GM21717 (cell line): Measurements from ENCODE around the gene ICE2.

Experiments
- ATAC-seq: cut with Tn5 transposase; IDR thresholded peaks from one replicate; pipeline ENCODE4 v1.9.1; 2021; ENCODE audit warnings: mild to moderate bottlenecking, moderate library complexity; ENCODE audit not compliant: unreplicated experiment

The ICE2 gene

GRCh38 chr15:60457985-60458384, 21.0 kb downstream of the ICE2 start:
- no peak for ATAC-seq

DNA sequence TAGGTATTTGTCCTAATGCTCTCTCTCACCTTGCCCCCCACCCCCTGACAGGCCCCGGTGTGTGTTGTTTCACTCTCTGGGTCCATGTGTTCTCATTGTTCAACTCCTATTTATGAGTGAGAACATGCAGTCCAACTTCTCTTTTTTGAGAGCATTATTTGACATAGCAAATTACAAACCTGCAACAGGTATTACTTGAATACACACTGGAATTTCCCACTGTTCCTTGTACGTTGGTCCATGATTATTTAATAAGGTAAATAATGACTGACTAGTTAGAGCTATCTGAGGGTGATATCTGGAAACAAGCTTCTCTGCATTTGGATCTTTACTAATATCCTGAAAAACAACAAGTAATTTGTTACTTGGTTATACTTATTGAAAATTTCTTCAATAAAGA, 24.1 kb downstream of the ICE2 start:
- ATAC-seq: no peak

GRCh38 chr15:60448668-60449360, 30.1 kb downstream of the ICE2 start:
- no peak for ATAC-seq

DNA sequence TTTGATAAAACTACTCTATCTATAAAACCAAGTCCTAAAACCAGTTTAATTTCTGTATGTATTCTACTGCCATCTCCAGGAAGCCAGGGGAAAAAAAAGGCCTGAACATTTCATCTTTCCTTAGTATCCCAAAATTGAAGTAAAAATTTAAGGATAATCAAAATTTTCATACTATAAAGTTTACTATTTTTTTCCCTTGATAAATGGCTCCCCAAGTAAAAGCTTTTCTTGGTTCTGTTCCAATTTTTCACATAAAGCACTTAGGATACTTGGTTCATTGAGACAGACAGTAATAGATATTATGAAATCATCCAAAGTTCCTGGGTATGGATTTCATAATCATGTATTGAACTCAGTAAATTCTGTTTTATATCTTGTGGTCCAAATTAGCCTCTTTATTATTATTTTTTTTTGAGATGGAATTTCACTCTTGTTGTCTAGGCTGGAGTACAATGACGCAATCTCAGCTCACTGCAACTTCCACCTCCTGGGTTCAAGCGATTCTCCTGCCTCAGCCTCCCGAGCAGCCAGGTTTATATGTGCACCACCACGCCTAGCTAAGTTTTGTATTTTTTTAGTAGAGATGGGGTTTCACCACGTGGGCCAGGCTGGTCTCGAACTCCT, 34.5 kb downstream of the ICE2 start:
- no peak for ATAC-seq

DNA sequence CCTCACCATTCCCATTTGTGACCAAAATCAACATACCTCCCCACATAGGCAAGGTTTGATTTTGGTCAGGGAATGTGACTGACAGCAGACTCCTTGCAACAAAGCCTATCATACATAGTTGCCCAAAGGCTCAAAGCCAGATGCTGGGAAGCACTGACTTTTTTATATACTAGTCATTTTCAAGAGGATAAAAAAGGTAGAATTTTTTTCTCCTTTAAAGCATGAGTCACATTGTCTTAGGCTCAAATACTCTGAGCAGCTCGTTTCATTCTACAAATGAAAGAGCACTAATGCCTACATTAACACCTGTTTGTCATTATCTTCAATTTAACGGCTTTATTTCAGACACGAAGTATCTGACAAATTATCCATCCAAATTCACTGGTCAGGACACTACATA, 36.2 kb downstream of the ICE2 start:
- ATAC-seq: no peak

DNA sequence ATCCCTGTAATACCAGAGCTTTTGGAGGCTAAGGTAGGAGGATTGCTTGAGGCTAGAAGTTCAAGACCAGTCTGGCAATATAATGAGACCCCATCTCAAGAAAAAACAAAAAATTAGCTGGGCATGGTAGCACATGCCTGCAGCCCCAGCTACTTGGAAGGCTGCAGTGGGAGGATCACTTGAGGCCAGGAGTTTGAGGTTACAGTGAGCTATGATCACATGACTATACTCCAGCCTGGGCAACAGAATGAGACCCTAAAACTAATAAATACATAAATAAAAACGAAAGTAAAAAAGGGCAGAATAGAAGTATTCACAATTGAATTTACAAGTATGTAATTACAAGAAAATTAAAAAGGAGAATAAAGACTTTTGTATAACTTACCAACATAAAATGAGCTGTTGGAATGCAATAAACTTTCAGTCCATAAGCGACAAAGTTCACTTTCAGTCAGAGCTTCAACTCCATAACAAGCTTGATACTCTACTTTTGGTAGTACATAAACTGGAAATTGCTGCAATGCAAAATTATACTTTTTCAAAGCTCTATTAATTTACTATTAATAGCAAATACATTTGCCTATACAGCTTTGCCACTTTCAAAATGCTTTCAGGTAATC, 36.8 kb downstream of the ICE2 start:
- no peak for ATAC-seq

DNA sequence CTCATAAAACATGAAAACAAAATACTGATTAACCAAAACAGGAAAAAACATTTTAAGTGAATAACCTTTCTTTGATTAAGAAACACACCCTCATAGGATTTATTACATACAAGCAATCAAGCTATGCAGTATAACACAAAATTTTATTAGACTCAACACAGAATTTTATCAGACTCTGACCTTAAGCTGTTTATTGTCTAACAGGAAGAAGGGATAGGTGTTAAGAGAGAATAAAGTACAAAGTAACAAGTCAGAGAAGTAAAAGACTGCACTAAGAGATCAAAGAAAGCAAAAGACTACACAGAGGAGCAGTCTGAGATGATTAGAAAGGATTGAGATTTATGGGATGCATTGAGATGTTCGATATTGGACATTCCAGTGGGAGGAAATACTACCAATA, 37.6 kb downstream of the ICE2 start:
- ATAC-seq: no peak

- ATAC-seq: no peak
Measured at GRCh38 chr15:60438646-60439045, 40.3 kb downstream of the ICE2 start.

DNA sequence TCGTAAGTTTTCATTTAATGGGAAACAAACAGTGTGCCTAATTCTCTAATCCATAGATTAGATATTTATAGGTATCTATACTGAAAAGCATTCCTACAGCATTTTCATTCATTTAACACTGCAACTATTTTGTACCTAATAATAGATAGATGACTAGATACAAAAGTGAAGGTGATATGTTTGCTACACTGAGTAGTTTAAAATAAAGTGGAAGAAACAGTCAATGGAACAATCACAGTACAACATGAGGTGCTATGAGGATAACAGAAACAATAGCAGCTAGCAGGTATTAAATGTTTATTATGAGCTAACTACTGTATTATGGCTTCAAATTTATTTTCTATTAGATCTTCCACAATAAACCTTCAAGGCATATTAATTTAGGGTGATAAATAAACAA, 50.0 kb downstream of the ICE2 start:
- no peak for ATAC-seq

- ATAC-seq: no peak
Measured at GRCh38 chr15:60426870-60427508, 52.0 kb downstream of the ICE2 start.

- no peak for ATAC-seq
Measured at GRCh38 chr15:60425461-60425860, 53.5 kb downstream of the ICE2 start.

DNA sequence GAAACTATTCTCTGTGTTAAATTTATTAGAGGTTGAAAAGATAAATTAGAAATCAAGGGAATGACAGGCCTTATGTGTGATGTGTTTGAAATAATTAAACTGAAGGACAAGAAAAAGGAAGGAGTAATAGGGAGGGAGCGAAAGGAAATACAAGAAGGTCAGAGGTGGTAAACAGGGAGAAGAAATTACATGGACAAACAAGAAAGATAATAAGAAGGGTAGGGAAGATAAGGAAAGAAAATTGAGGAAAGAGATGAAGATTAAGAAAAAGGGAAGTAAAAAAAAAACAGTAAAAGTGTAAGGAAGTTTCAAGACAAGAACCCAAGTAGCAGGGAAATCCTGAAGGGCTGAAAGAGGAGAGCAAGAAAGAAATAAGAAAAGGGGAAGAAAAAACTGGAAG, 54.9 kb downstream of the ICE2 start:
- ATAC-seq: no peak

GRCh38 chr15:60423537-60423936, 55.4 kb downstream of the ICE2 start:
- ATAC-seq: no peak

DNA sequence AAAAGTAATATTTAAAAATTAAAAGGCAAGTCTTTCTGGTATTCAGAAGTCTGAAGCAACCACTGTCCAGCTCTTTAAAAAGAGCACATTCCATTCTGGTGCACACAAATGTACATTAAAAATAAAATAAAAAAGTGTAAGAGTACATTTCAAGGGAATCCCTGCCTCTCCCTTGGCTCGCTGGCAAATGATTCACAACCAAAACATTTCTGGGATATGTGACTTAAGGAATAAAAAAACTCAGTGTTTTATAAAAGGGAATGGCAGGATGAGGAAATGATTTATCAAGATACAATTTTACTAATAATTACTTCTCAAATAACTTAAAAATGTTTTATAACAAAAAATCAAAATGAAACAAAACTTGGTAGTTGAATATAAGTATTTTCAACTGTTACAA, 57.4 kb downstream of the ICE2 start:
- ATAC-seq: no peak

DNA sequence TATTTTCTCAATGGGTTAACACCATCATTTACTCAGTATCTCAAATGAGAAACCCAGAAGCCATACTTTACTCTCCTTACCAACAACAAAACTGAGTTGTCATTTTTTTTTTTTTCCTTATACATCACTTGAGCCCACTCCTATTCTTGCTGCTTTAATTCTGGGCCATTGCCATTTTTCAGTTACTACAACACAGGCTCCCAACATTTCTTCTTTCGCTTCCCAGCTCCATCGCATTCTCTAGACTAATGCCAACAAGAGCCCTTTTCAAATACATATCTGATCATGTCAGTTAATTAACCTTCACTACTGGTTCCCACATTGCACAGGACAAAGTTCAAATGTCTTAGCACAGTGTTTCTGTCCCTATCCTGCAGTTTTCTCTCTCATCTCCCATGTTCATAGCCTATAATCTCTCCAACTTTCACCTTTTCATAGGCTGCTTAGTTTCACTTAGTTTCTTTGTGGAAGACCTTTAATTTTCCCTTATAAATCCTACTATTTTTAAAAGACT, 58.7 kb downstream of the ICE2 start:
- no peak for ATAC-seq

DNA sequence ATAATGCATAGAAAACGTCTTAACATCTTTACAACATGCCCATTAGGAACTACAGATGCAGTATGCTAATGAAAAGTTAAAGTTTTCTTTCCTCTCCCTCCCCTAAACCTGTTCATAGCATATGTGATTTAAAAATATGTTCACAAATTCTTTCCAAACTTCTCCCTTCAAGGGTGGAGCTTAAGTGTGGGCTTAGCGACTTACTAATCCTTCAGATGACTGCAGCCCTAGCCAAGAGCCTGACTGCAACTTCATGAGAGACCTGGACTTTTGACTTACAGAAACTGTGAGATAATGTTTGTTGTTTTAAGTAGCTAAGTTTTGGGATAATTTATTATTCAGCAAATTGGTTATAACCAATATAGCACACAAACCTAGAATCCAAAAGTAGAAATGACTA, 59.2 kb downstream of the ICE2 start:
- no peak for ATAC-seq

- no peak for ATAC-seq
Measured at GRCh38 chr15:60418096-60418495, 60.8 kb downstream of the ICE2 start.

GRCh38 chr15:60417112-60417511, 61.8 kb downstream of the ICE2 start:
- no peak for ATAC-seq

- ATAC-seq: no peak
Measured at GRCh38 chr15:60416484-60416883, 62.5 kb downstream of the ICE2 start.

GRCh38 chr15:60414016-60414682, 64.8 kb downstream of the ICE2 start:
- ATAC-seq: no peak

DNA sequence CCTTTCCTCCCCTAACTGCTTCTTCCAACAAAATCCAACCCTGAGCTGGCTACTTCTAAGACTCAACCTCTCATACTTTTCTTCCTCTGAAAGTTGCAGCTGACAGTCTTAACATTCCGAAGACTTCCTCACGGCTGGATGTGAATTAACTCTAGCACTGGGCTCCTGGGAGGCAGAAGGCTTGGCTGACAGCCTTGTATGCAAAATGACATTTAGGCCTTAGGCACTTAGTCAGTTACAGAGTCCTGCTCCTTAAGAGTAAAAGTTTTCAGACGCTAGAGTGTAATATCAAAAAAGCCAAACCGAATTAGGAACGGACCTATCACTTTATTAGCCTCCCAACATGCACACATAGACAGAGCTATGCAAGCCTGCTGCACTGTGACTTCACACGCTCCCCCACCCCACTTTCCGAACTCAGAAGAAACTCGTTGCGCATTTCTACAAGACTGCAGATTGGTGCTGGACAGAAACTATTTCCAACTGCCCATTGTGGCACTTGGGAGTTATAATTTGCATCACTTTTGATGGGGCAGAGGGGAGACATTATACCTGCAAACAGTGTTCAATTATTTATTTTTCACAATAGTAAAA, 65.6 kb downstream of the ICE2 start:
- no peak for ATAC-seq
